GM12878 (cell line): ENCODE data around the gene HIVEP1. TPM values are rescaled to one million over a fixed set of nuclear protein-coding genes. Genes with fewer than 3 reads are reported as not detected.

Experiments used
- BRCA1 ChIP-seq: IDR thresholded peaks from 2 replicates; pipeline ENCODE4 v1.6.1; 2011; ENCODE audit warnings: low read depth, low read length, improper control_type of control experiment
- CBX5 ChIP-seq: sonication (generic); IDR thresholded peaks from 2 replicates; pipeline ENCODE4 v1.6.1; 2016; ENCODE audit warnings: low read depth, moderate library complexity, mild to moderate bottlenecking, inconsistent platforms
- NFIC ChIP-seq: IDR thresholded peaks from 2 replicates; pipeline ENCODE4 v1.6.1; 2012; ENCODE audit warnings: low read depth, mild to moderate bottlenecking, inconsistent platforms, low read length, moderate library complexity
- NKRF ChIP-seq: fragments of 450-650 bp; conservative IDR thresholded peaks from 2 replicates; pipeline ENCODE4 v1.6.1; 2017; ENCODE audit warnings: mild to moderate bottlenecking, moderate library complexity
- PKNOX1 ChIP-seq: fragments of 450-650 bp; IDR thresholded peaks from 2 replicates; pipeline ENCODE4 v1.6.1; 2016; ENCODE audit warnings: mild to moderate bottlenecking
- PRDM15 ChIP-seq: fragments of 450-650 bp; formaldehyde crosslinking; IDR thresholded peaks from 2 replicates; pipeline ENCODE4 v1.4.0; 2020; ENCODE audit warnings: mild to moderate bottlenecking, moderate library complexity
- SMAD5 ChIP-seq: IDR thresholded peaks from 2 replicates; pipeline ENCODE4 v1.6.1; 2016; ENCODE audit warnings: antibody characterized with exemption, low read depth
- YBX1 ChIP-seq: fragments of 450-650 bp; IDR thresholded peaks from 2 replicates; pipeline ENCODE4 v1.6.1; 2016; ENCODE audit warnings: antibody characterized with exemption
- ZNF207 ChIP-seq: fragments of 450-650 bp; IDR thresholded peaks from 2 replicates; pipeline ENCODE4 v1.6.1; 2014; ENCODE audit warnings: antibody characterized with exemption, mild to moderate bottlenecking, borderline replicate concordance
- ZNF24 ChIP-seq: fragments of 450-650 bp; IDR thresholded peaks from 2 replicates; pipeline ENCODE4 v1.6.1; 2017; ENCODE audit warnings: antibody characterized with exemption, mild to moderate bottlenecking
- ZNF592 ChIP-seq: fragments of 450-650 bp; IDR thresholded peaks from 2 replicates; pipeline ENCODE4 v1.6.1; 2017; ENCODE audit warnings: mild to moderate bottlenecking, moderate library complexity
- ZNF687 ChIP-seq: fragments of 450-650 bp; IDR thresholded peaks from 2 replicates; pipeline ENCODE4 v1.6.1; 2017; ENCODE audit warnings: mild to moderate bottlenecking, moderate library complexity
- polyA plus RNA-seq, 11 experiments: library from polyadenylated mRNA; depleted of rRNA in 4 of 11; unstranded in 6 of 11; stranded (reverse) in 5 of 11; fragments of >200 nt; fragmentation: Nextera tagmentation in 4 of 11; fragmentation: Illumina TruSeq in 1 of 11; extraction: Ambion mirVana in 4 of 11; extraction: Trizol in 1 of 11; gene quantifications; 1 replicate in 1 of 11; 2 replicates in 10 of 11; pipeline versions ENCODE4 v1.2.1 to v1.2.3, GENCODE V29; 2011 to 2016; ENCODE audit warnings: inconsistent platforms in 2 of 11, missing spikeins in 2 of 11, low read depth in 1 of 11
- total RNA-seq, 4 experiments: library from RNA; depleted of rRNA in 3 of 4; stranded (reverse); fragments of >200 nt in 3 of 4; fragmentation: Illumina TruSeq in 1 of 4; extraction: Trizol in 1 of 4; gene quantifications; 2 replicates each; pipeline versions ENCODE4 v1.2.1 to v1.2.3, GENCODE V29; 2013 to 2021

HIVEP1 gene
- total and polyA plus RNA-seq, 10 of the 15 experiments (the other 5 are each of a cell fraction or from before 2014, with no cell fraction given), result 4.3 to 37.5 (median 21.6) TPM

- peak; percentile 89 for TF ChIP-seq PKNOX1
- TF ChIP-seq YBX1, result no peak
- TF ChIP-seq SMAD5, result no peak
- peak; percentile 77; the same call in 1 of the 2 replicates for TF ChIP-seq ZNF687
- TF ChIP-seq NKRF, result peak; percentile 57; the same call in 1 of the 2 replicates
- TF ChIP-seq NFIC, result 0 out of 2 replicates have a peak, but pooled peaks have one; percentile 18
- TF ChIP-seq ZNF24, result 0 out of 2 replicates have a peak, but pooled peaks have one; percentile 15
- TF ChIP-seq BRCA1, result no peak
- no peak for TF ChIP-seq CBX5
- TF ChIP-seq ZNF207, result no peak
- no peak for TF ChIP-seq PRDM15 (CRISPR knock-in tag)
- no peak for TF ChIP-seq ZNF592
Observed at GRCh38 chr6:12060780-12061609, 48.9 kb downstream of the HIVEP1 start (continued).
